Gastrocnemius medialis (tissue), 4 donors: Measurements from ENCODE around the gene SLC16A13. TPM values are rescaled to one million over a fixed set of nuclear protein-coding genes. Genes with fewer than 3 reads are reported as not detected.
A peak's percentile ranks its signal among the peaks of the same experiment; 100 is the strongest.

ENCODE experiments used
- ATAC-seq, 2 donors: fragments of 150-250 bp; one replicate each; pipeline ENCODE4 v1.9.1; 2016
- DNase-seq, 2 donors: peaks; one replicate each; pipeline ENCODE4 v3.0.0-alpha.2; 2019
- H3K27ac ChIP-seq, 4 donors: fragments of 200-600 bp; sonication (generic); 1 replicate in 1 of 4; 2 replicates in 3 of 4; pipeline ENCODE4 v1.5.1; 2016 to 2018; ENCODE audit warnings: mild to moderate bottlenecking in 2 of 4, moderate library complexity in 1 of 4
- H3K27me3 ChIP-seq, 3 donors: fragments of 200-600 bp; sonication (generic) in 2 of 3; 1 replicate in 1 of 3; 2 replicates in 2 of 3; pipeline versions ENCODE4 v1.5.1 to v1.6.0; 2016 to 2019; ENCODE audit warnings: mild to moderate bottlenecking in 1 of 3, moderate library complexity in 1 of 3
- H3K36me3 ChIP-seq, 2 donors: fragments of 200-600 bp; sonication (generic) in 1 of 2; one replicate each; pipeline ENCODE4 v1.5.1; 2017 to 2018
- H3K4me1 ChIP-seq, 2 donors: fragments of 200-600 bp; sonication (generic) in 1 of 2; one replicate each; pipeline ENCODE4 v1.5.1; 2016 to 2017; ENCODE audit warnings: mild to moderate bottlenecking in 2 of 2
- H3K4me3 ChIP-seq, 4 donors: fragments of 200-600 bp; sonication (generic) in 3 of 4; 1 replicate in 1 of 4; 2 replicates in 3 of 4; pipeline ENCODE4 v1.5.1; 2016 to 2019; ENCODE audit warnings: mild to moderate bottlenecking in 2 of 4
- H3K9me3 ChIP-seq, 3 donors: fragments of 200-600 bp; sonication (generic) in 2 of 3; 1 replicate in 1 of 3; 2 replicates in 2 of 3; pipeline ENCODE4 v1.5.1; 2016 to 2019
- POLR2A ChIP-seq, 2 donors: fragments of 450-650 bp; IDR thresholded peaks; one replicate each; pipeline ENCODE4 v1.6.1; 2017; ENCODE audit warnings: antibody characterized with exemption in 2 of 2, mild to moderate bottlenecking in 2 of 2, moderate library complexity in 2 of 2
- in situ Hi-C, 4 donors: fragments of 200-750 bp; cut with MboI; loops; one replicate each; pipeline versions ENCODE4 v1.15.0 to v1.8.0; 2017; ENCODE audit warnings: low sequenced_read_pairs in 4 of 4
- intact Hi-C: fragments of 100-400 bp; cut with DNase I; formaldehyde crosslinking; loops from one replicate; pipeline ENCODE4 v1.15.1; 2023; ENCODE audit warnings: low total_unique reads
- total RNA-seq, 4 donors: library from RNA; depleted of rRNA; stranded (reverse); fragments of >200 nt; gene quantifications; one replicate each; pipeline versions ENCODE4 v1.1.0 to v1.2.3, GENCODE V29; 2016
- TF ChIP-seq, protein P1 (sequence below), 5 experiments: fragments of 450-650 bp in 3 of 5; fragments of 200-600 bp in 2 of 5; sonication (generic) in 2 of 5; IDR thresholded peaks in 4 of 5; conservative IDR thresholded peaks in 1 of 5; 1 replicate in 4 of 5; 2 replicates in 1 of 5; pipeline ENCODE4 v1.5.1; 2016 to 2019; ENCODE audit warnings: antibody characterized with exemption in 5 of 5, mild to moderate bottlenecking in 3 of 5, moderate library complexity in 3 of 5

Gene SLC16A13
- total RNA-seq, 4 donors from 2014 or later, result 0.36 to 0.49 TPM; not detected in 2

DNA sequence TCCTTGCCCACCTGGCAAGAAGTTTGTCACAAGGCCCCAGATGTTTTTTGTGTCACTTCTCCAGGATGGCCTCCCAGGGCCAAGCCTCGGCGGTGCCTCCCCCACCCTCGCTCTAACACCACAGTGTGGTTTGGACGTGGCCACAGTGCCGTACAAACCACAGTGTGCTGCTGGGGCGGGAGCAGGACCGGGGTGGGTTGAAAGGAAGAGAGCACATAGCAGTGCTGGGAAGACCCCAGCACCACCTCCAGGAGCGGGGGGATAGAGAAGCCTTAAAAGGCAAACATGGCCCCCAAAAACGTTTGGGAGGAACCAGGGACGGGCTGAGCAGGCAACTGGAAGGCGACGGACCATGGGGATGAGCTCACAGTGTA, 18.0 kb upstream of the SLC16A13 start:
- Histone ChIP-seq H3K4me1 (peaks cover 51 to 61% of the 10 kb centered on the region in 2 donors), H3K4me3 (peak overlapping the region; percentile 19 to 80 (median 64)), H3K9me3 (no peaks in the 10 kb centered on the region), H3K27ac (peak overlapping the region; percentile 93 to 99 (median 96)), H3K36me3 (peaks cover 0 to 10% of the 10 kb centered on the region in 2 donors), H3K27me3 (peaks cover 7 to 8% (median 7%) of the 10 kb centered on the region in 3 donors)
- intact Hi-C loops (loop anchor here (5.0 to 10.0 kb wide), 3 partner anchors 557 to 1531 kb away; partner anchors contain the start of genes CD68, DERL2, KDM6B and MIS12), in situ Hi-C loops (loop anchor here (25.0 kb wide), 2 partner anchors 356 to 381 kb away; partner anchors contain the start of genes C17orf100 (in 3 of the 4), MED31 (in 3 of the 4), KIAA0753 (in 1 of the 4) and TXNDC17 (in 1 of the 4))
- ATAC-seq (no peak), DNase-seq (no peak)
- TF ChIP-seq, protein P1, sequence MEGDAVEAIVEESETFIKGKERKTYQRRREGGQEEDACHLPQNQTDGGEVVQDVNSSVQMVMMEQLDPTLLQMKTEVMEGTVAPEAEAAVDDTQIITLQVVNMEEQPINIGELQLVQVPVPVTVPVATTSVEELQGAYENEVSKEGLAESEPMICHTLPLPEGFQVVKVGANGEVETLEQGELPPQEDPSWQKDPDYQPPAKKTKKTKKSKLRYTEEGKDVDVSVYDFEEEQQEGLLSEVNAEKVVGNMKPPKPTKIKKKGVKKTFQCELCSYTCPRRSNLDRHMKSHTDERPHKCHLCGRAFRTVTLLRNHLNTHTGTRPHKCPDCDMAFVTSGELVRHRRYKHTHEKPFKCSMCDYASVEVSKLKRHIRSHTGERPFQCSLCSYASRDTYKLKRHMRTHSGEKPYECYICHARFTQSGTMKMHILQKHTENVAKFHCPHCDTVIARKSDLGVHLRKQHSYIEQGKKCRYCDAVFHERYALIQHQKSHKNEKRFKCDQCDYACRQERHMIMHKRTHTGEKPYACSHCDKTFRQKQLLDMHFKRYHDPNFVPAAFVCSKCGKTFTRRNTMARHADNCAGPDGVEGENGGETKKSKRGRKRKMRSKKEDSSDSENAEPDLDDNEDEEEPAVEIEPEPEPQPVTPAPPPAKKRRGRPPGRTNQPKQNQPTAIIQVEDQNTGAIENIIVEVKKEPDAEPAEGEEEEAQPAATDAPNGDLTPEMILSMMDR (IDR thresholded peaks at IDR 0.05 in 4 of 5, conservative IDR thresholded peaks at IDR 0.05 in 1 of 5), result no peak
- no peak for TF ChIP-seq POLR2A (IDR thresholded peaks at IDR 0.05)

DNA sequence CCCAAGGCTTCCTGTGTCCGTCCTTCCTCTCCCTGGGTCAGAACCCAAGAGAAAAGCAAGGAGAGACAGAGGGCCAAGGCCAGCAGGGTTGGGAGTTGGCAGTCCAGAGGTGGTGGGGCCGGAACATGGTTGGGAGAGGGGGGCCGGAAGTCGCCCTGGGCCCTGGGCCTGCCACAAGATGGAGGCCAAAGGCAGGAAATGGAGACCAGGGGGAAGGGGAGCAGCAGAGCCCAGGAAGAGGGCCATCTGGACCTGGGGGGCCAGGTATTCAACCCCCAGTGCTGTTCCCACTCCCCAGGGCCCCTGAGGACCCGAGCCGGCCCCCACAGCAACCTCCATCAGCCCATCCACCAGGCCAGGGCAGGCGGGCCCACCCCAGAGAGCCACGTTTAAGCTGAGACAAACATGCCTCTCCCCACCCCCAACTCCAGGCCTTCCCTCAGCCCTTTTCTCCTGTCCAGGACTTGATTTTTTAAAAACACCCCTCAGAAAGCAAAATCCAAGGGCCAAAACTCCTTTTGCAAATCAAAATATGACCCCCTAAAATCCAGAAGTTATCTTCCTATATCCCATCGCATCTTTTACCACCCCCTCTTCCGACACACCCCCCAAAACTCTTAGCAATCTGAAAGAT, 17.4 kb upstream of the SLC16A13 start:
- DNase-seq (peak; percentile 49 to 72), ATAC-seq (no peak)
- H3K27ac ChIP-seq, result peak overlapping the region; percentile 93 to 99 (median 96)
- peaks cover 13 to 14% (median 14%) of the 10 kb centered on the region in 3 donors for H3K27me3 ChIP-seq
- in situ Hi-C loops (loop anchor here (25.0 kb wide), 2 partner anchors 356 to 381 kb away; partner anchors contain the start of genes C17orf100 (in 3 of the 4), MED31 (in 3 of the 4), KIAA0753 (in 1 of the 4) and TXNDC17 (in 1 of the 4)), intact Hi-C loops (loop anchor here (5.0 to 10.0 kb wide), 3 partner anchors 556 to 1531 kb away; partner anchors contain the start of genes CD68, DERL2, KDM6B and MIS12)
- peaks cover 0 to 10% of the 10 kb centered on the region in 2 donors for H3K36me3 ChIP-seq
- H3K4me1 ChIP-seq, result peaks cover 47 to 58% of the 10 kb centered on the region in 2 donors
- peak overlapping the region; percentile 63 to 80 (median 66) for H3K4me3 ChIP-seq
- H3K9me3 ChIP-seq, result no peaks in the 10 kb centered on the region
- TF ChIP-seq POLR2A (IDR thresholded peaks at IDR 0.05), result peak; percentile 18 to 42
- TF ChIP-seq, protein P1 (IDR thresholded peaks at IDR 0.05 in 4 of 5, conservative IDR thresholded peaks at IDR 0.05 in 1 of 5), result no peak

DNA sequence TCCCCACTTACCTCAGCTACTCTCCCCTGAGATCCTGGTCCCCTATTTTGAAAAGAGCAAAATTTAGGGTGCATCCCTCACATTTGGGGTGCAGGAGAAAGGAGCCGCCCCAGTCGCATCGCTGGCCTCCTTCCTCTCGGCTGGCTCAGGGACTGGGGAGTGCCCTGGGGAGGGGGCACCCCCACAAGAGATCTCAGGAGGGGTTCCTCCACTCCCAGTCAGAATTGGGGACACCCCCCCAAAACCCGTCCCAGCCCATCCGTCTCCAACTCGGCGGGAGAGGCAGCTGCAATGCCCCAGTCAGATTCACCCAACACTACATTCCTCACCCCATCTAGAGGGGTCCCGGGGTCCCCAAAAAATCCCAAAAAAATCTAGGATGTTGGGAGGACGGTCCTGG, 16.4 kb upstream of the SLC16A13 start:
- Histone ChIP-seq H3K4me3 (peak overlapping the region; percentile 63 to 80 (median 66)), H3K27me3 (peaks cover 14 to 16% (median 15%) of the 10 kb centered on the region in 3 donors), H3K4me1 (peaks cover 42 to 52% of the 10 kb centered on the region in 2 donors), H3K9me3 (no peaks in the 10 kb centered on the region), H3K36me3 (peaks cover 0 to 10% of the 10 kb centered on the region in 2 donors), H3K27ac (peak overlapping the region; percentile 93 to 99 (median 96))
- TF ChIP-seq, protein P1 (IDR thresholded peaks at IDR 0.05 in 4 of 5, conservative IDR thresholded peaks at IDR 0.05 in 1 of 5), result no peak
- no peak for TF ChIP-seq POLR2A (IDR thresholded peaks at IDR 0.05)
- in situ Hi-C loops, result loop anchor here (25.0 kb wide), 2 partner anchors 357 to 382 kb away; partner anchors contain the start of genes C17orf100 (in 3 of the 4), MED31 (in 3 of the 4), KIAA0753 (in 1 of the 4) and TXNDC17 (in 1 of the 4)
- intact Hi-C loops, result loop anchor here (5.0 to 10.0 kb wide), 3 partner anchors 555 to 1532 kb away; partner anchors contain the start of genes CD68, DERL2, KDM6B and MIS12
- DNase-seq, result no peak
- no peak for ATAC-seq

DNA sequence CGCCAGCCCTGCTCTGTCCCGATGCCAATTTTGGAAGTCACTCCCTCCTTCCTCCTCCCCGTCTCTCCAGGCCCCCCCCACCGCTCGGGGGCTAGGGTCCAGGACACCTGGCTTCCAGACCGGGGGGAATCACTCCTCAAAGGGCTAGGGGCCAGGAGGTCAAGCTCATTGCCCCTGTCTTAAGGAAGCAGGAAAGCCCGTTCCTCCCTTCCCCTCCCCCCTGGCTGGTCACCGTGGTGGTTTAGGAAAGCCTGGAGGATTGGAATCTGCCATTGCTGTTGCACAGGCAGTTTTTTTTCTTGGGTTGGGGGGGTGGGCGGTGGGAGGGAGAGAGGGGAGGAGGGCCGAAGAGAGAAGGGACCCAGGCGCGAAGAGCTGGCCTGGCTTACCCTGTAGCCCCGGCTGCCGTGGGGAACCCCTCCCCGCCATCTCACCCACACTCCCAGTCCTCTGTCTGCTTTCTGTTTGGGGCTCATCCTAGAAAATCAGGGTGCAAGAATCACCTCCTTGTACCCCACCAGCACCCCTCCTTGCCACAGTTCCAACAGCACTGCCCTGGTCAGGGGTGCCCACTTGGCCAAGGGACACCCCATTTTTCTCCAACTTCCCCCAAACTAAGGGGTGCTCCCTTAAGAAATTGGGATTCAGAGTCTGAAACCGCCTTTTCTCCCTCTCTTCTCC, 15.8 kb upstream of the SLC16A13 start:
- Histone ChIP-seq H3K27ac (peak overlapping the region; percentile 93 to 99 (median 96)), H3K9me3 (no peaks in the 10 kb centered on the region), H3K4me3 (peak overlapping the region; percentile 63 to 80 (median 66)), H3K4me1 (peaks cover 42 to 52% of the 10 kb centered on the region in 2 donors), H3K27me3 (peaks cover 14 to 16% (median 15%) of the 10 kb centered on the region in 3 donors), H3K36me3 (peaks cover 0 to 10% of the 10 kb centered on the region in 2 donors)
- in situ Hi-C loops (loop anchor here (25.0 kb wide), 2 partner anchors 358 to 383 kb away; partner anchors contain the start of genes C17orf100 (in 3 of the 4), MED31 (in 3 of the 4), KIAA0753 (in 1 of the 4) and TXNDC17 (in 1 of the 4)), intact Hi-C loops (loop anchor here (5.0 to 10.0 kb wide), 4 partner anchors 465 to 1533 kb away; partner anchors contain the start of genes CD68, DERL2, KDM6B and MIS12)
- no peak for TF ChIP-seq POLR2A (IDR thresholded peaks at IDR 0.05)
- TF ChIP-seq, protein P1 (IDR thresholded peaks at IDR 0.05 in 4 of 5, conservative IDR thresholded peaks at IDR 0.05 in 1 of 5), result no peak
- peak in 1 of 2 donors; percentile 58 for DNase-seq
- peak; percentile 15 to 18 for ATAC-seq
